ENCODE results near the gene CRMP1.
"Not testable (repeated sequence)": the region's sequence is repeated elsewhere in the genome, so short reads cannot be mapped to it uniquely, and the experiment has no call there.

The CRMP1 gene

DNA sequence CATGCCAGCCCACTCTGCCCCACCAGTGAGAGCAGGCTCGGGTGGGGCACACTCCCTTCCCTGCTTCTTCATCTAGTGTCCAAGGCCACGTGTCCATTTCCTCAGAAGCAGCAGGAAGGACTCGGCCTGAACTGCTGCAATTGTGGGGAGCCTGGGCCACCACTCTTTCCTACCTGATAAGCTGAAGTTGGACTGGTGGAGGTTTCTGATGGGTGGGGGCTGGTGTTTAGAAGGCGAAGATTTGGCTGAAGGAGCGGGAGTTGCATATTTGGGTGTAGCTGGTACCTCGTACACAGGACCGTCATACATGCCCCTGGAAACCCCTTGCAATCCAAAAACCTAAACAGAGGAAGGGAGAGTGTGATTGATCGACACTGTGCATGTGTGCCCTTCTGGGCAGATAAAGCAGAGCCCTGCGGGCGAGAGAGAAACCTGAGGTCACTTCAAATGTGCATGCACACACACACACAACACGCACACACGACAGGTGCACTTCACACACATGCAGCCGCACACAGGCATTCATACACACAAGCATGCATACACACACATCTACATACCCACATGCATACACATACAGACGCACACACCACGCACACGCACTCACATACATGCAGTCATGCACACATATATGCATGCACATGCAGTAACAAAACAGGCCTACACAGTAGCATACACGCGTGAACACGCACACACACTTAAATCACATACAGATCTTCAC is 67.4 kb downstream of the CRMP1 start:
- no peak for DNase-seq (ENCODE audit: low read depth in 2 of 3, low spot score in 1 of 3)

DNA sequence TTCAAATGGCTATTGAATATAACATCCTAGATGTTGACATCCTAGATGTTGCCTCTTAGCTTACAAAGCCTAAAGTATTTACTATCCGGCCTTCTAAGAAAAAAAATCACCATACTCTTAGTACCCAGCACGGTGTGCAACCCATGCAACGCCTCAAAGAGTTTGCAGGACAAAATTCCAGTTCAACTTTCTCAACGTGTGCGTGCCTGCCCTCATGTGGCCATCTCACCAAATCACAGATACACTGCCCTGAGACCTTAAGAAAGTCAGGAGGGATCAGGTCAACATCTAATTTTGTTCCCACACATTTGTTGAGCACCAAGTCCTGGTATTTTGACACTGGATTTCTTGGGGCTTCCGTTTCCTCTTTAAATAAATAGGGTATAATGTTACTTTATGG is 68.3 kb downstream of the CRMP1 start:
- no peak for DNase-seq (ENCODE audit: low read depth in 2 of 3, low spot score in 1 of 3)

DNA sequence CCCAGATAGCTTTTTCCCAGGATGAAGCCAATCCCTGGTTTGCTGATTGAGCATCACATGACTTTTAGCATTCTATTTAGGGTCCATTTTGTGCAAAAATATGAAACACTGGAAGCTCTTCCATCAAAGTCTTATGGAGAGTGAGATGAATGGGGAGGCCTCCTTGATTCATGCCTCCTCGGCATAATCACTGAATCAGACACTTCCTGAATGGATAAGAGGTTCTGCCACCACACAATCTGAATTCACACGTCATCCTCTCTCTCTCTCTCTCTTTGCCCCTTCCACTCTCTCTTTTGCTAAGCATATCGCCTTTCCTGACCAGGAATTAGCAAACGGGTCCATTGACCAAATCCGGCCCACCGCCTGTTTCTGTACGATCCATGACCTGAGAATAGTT is 68.7 kb downstream of the CRMP1 start:
- DNase-seq (ENCODE audit: low read depth in 2 of 3, low spot score in 1 of 3) = no peak

DNA sequence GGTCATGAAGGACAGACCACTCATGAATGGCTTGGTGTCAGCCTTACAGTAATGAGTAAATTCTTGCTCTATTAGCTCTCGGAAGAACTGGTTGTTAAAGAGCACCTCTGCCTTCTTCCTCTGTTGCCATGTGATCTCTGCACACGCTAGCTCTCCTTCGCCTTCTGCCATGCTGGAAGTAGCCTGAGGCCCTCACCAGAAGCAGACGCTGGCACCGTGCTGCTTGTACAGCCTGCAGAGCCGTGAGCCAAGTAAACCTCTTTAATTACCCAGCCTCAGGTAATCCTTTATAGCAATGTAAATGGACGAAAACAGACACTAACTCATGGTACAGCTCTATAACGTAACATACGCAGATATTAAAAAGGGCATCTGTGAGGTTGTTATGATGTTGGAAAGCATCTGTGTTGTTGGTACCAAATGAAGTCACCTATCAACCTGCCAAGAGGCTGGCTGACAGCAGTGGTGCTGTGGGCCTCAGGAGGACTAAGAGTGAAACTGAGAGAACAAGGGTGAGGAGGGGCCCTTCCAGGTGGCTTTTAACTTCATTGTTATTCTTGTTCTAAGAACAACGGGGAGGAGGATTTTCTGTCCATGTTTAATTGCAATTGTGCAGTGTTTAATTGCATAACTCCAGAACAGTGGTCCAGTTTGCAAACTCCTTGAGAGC is 69.2 kb downstream of the CRMP1 start:
- no peak for DNase-seq (ENCODE audit: low read depth in 2 of 3, low spot score in 1 of 3)

DNA sequence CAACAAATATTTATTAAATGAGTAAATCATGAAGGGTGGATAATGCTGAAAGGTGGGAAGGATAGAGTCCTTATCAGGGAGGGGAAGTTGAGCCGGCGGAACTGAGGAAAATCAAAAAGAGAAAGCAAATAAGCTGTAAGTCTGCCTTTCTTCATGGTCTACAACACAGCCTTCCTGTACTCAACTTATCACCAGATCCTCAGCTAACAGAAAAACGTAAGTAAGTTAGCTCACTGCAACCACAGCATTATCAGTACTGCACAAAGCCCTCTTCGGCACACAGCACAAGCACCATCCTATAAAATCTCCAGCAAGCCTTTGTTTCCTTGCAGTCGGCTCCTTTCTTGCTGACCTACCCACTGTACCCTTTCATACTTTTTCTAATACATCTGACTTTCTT is 70.3 kb downstream of the CRMP1 start:
- DNase-seq (ENCODE audit: low read depth in 2 of 3, low spot score in 1 of 3) = no peak

DNA sequence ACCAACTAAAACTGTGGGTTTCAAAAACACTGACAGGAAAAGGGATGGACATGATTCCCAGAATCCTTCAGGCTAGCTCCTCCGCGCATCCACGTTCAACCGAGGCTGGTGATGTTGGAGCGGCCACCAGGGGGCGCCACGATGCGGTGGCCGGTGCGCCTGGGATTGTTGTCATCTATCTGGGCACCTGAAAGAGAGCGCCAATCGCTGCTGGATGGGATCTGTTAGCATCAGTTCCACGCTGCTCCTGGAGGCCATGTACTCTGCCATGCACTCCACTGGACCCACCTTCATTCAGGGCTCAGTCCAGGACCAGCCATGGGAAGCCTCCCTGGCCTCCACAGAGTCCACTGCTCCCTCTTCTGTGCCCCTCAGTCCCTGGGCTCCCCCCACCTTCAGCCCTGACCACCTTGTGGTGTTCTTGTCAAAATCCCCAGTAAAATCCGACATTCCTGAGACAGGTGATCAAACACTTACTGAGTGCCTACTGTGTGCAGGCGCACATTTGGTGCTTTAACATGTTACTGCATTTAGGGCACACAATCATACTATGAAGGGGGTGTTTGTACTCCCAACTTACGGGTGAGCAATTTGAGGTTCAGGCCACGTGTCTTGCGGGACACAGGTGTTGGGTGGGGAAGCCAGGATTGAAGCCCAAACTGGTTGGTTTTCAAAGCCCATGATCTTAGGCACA is 71.1 kb downstream of the CRMP1 start:
- no peak for DNase-seq (ENCODE audit: low read depth in 2 of 3, low spot score in 1 of 3)

DNA sequence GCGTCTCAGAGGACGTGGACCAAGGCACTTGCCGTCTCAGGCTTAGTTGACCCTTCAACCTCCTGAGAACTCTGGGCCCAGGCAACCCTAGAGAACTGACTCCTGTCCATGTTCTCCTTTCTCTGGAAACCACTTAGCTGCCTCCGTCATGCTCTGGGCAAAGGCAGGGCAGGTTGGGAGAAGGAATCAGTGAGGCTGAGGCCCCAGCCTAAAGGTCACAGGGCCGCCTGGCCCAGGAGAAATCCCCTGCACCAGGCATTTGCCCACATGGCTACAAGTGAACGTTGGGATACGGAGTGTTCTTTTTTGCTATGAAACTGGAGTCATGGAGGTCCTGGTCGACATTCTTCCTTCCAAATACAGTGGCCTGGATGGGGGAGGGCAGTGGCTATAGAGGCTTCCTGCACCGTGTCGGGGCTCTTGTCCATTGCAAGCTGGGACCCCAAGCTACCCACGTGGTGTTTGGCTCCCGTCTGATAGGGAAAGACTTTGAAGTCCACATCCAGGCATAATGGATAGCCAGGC is 76.0 kb downstream of the CRMP1 start:
- no peak for DNase-seq (ENCODE audit: low read depth in 2 of 3, low spot score in 1 of 3)

DNA sequence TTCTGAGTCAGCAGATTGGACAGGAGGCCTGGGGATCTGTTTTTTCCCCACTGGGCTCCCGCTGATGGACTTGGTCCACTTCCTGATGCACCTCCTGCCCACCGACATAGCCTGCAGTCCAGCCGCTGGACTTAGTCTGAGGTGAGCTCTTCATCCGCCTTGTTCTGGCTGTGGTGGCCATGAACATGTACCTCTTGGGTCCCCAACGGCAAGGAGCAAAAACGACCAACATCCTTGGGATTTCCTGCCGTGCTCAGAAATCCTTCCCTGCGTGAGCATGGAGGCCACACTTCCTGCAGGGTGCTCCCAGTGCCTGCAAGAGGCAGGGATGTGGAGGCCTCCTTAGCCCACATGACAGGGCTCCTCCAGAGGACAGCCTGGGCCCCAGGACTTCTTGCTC is 76.8 kb downstream of the CRMP1 start:
- no peak for DNase-seq (ENCODE audit: low read depth in 2 of 3, low spot score in 1 of 3)

DNA sequence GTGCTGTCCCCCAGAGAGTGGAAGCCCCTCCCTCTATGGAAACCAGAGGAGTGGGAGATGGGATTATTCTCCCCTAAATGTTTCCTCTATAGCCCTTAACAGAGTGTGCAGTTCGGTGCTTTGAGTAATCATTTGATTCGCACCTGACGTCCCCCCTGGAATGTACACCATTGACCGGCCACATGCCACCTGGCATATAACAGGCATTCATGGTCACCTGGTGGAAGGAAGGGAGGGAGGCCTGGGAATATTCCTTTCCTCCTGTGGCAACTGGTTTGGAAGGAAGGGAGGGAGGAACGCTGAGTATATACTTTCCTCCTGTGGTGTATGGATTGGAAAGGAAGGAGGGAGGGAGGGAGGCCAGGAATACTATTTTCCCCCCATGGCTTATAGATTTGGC is 77.2 kb downstream of the CRMP1 start:
- no peak for DNase-seq (ENCODE audit: low read depth in 2 of 3, low spot score in 1 of 3)

DNA sequence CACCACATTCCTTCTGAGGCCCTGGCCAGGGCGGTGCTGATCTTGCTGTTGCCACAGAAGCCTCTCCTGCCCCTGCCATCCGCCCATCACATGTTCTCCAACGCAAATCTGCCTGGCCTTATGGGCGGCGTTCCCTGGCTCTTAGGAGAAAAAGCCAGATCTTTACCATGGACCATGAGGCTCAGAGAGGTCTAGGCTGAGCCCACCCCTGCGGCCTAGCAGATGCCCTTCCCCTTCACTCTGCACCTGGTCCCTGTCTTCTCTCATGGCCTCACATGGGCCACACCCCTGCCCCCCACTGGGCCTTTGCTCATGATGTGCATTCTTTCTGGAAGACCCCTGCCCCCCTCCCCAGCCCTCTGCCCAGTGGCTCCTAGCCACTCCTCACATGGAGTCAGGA is 78.5 kb downstream of the CRMP1 start:
- DNase-seq (ENCODE audit: low read depth in 2 of 3, low spot score in 1 of 3) = no peak

DNA sequence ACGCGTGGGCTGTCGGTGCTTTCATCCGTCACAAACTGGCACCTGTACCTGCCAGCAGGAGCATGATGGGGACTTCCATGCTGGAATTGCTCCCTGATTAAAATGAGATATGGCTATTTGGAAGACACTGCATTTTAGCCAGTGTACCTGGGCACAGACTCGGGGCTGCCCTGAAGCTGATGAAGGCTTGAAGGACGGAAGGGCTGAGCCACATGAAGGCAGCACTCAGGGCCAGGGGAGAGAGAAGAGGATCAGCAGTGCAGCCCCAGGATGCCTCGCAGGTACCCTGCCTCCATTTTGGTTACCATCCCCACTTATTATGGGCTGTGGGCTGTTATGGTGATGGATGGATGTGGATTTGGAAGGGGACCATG is 79.0 kb downstream of the CRMP1 start:
- no peak for DNase-seq (ENCODE audit: low read depth in 2 of 3, low spot score in 1 of 3)

DNA sequence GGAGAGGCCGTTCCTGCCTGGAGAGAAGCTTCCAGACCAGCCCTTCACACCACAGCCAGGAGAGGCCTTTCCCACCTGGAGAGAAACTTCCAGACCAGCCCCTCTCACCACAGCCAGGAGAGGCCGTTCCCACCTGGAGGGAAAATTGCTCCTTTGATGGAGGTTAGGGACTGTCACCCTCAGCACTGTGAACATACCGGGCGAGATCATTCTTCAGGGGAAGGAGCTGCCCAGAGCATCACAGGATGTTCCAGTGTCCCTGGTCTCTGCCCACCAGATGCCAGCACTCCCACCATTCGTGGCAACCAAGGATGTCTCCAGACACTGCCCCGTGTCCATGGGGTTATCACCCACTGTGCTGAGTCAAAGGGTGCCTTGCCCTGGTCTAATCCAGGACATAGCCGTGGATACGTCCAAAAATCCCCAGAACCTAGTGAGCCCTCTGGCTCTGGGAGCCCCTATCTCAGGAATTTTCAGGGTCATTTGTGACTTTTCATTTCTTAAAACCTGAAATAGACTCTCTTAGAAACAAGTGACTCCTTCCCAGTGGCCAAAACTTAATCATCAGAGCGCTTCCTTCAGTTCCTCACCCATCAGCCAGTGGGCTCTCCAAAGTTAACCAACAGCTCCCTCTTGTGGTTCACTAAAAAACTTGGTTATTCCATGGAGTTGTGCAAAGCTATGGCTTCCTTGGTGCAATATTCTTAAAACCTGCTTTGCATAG is 80.2 kb downstream of the CRMP1 start:
- DNase-seq (ENCODE audit: low read depth in 2 of 3, low spot score in 1 of 3) = peak in 1 of 3 donors; percentile 24

DNA sequence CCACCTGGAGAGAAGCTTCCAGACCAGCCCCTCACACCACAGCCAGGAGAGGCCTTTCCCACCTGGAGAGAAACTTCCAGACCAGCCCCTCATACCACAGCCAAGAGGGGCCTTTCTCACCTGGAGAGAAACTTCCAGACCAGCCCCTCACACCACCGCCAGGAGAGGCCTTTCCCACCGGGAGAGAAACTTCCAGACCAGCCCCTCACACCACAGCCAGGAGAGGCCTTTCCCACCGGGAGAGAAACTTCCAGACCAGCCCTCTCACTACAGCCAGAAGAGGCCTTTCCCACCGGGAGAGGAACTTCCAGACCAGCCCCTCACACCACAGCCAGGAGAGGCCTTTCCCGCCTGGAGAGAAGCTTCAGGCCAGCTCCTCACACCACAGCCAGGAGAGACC is 80.8 kb downstream of the CRMP1 start:
- DNase-seq (ENCODE audit: low read depth in 2 of 3, low spot score in 1 of 3) = not testable (repeated sequence)

DNA sequence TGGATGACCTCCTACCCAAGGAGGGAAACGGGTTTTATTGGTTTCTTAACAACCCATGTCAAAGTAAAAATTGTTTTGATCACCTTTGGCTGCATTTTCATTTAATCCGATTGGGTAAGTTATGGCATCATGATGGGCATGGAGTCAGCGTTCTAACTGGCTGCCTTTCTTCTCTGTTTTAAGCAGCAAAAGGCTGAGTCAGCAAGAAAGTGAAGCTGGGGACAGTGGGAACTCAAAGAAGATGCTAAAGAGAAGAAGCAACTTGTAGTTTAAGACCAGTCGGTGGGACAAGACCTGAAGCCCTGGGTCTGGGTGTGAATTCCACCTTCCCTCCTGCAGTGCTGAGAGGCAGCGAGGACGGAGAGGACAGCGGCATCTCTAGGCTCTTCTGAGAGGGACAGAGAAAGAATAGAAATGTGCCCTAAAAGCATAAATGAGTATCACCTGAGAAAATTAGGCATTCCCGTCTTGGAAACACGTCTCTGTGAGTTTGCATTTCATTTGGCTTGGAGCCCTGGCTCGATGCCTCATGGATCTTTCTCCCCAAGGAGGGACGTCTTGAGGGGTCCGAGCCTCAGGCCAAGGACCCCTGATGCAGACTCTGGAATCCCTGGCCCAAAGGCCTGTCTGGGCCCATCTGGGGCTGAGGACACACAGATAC is 82.0 kb downstream of the CRMP1 start:
- no peak for DNase-seq (ENCODE audit: low read depth in 2 of 3, low spot score in 1 of 3)

DNA sequence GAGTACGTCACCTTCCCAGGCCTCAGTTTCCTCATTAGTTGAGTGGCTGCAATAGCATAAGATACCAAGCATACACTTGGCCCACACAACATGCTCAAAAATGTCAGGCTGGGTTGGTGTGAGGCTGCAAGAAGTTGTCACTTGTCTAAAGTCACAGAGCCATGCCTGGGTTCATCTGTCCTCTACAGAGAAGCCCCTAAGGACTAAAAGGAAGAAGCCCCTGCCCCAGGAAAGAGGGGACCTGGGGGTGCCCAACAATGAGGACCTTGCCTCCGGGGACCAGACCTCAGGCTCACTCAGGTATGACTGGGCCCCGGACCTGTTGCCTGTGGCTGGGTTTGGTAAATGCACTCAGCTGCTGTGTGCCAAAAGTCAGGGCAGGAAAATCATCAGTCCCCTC is 82.7 kb downstream of the CRMP1 start:
- DNase-seq (ENCODE audit: low read depth in 2 of 3, low spot score in 1 of 3) = no peak

DNA sequence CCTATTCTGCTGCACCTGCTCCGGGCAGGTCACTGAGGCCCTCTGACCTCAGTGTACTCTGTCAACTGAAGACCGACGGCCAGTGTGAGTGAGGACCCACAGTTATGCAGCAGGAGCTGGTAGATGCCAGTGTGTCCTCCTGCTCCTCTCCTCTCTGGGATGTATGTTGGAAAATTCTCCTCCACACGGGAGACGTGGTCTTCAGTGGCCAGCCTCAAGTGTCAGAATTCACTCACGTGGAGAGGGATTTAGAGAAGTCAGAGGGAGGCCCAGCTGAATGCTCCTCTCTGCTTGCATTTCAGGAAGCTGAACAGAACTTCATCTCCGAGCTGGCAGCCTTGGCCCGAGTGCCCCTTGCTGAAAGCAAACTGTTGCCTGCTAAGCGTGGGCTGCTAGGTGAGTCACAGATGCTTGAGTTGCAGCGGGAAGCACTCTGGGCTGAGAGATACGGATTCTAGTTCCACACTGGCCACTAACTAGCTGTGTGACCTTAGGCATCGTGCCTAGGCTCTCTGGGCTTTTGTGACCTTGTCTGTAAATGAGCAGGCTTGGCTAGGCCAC is 83.6 kb downstream of the CRMP1 start:
- no peak for DNase-seq (ENCODE audit: low read depth in 2 of 3, low spot score in 1 of 3)

DNA sequence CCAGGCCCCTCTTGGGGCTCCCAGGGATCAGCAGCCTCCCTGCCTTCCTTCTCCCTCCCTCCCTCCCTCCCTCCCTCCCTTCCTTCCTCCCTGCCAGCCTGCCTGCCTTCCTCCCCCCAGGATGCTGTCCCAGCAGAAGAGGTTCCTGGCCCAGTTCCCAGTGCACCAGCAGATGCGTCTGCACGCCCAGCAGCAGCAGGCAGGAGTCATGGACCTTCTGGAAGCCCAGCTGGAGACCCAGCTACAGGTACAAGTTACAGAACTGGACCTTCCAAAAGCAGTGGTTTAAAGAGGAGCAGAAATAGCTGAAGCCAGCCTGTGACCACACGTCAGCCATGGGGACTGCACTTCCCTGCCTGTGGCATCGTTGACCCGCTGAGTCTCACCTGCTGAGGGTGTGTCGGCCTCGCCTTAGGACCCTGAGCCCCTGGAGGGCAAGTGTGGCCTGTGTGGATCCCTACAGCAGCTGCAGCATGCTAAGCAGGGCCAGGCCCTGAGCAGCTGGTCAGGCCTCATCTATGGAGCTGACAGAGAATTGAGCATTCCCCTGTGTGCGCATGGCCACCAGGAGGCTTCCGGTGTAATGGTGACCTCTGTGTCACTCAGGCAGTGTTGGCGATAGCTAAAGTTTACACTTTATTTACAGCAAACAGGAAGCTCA is 84.7 kb downstream of the CRMP1 start:
- no peak for DNase-seq (ENCODE audit: low read depth in 2 of 3, low spot score in 1 of 3)

DNA sequence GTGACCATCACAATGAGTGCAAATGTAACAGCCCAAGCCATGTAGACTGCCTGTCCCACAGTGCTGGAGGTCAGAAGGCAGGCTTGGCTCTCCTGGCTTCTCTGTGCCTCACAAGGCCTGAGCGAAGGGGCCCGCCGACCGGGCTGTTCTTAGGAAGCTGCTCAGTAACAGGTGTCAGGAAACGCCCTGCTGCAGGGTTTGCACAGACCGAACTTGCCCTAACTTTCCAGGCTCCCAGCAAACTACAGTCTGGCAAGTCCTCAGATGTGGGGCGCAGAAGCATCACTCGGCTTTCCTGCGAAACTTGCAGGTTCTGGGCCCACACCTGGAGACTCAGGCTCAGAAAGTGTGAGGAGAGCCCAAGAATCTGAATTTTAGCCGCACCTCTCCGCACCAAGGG is 87.6 kb downstream of the CRMP1 start:
- DNase-seq (ENCODE audit: low read depth in 2 of 3, low spot score in 1 of 3) = no peak

DNA sequence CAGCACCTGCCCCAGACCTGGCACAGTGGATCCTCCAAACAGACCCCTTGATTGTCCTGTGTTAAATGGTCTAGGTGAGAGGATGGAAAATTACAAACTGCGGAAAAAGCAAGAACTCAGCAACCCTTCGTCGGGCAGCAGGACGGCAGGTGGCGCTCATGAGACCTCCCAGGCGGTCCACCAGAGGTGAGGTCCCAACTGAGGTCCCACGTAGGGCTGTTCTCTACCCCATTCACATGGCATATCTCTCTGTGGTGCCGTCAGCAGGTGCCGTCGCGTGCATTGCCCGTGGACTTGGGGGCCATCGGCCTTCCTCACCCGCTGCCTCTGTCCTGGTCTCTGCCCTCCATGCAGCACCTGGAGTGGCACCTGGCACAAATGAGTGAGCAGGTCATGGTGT is 88.2 kb downstream of the CRMP1 start:
- no peak for DNase-seq (ENCODE audit: low read depth in 2 of 3, low spot score in 1 of 3)

DNA sequence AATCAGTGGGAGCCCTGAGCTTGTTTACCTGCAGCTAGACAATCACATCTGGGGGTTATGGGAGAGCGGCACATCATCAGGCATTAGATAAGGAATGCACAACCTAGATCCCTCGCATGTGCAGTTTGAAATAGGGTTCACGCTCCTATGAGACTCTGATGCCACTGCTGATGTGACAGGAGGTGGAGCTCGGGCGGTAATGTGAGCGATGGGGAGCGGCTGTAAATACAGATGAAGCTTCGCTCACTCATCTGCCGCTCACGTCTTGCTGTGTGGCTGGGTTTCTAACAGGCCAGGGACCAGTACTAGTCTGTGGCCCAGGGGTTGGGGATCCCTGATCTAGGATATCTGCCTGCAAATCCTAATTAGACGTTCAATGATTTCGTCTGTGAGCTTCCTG is 90.3 kb downstream of the CRMP1 start:
- DNase-seq (ENCODE audit: low read depth in 2 of 3, low spot score in 1 of 3) = no peak

All from stimulated activated CD4-positive, alpha-beta T cell treated with anti-CD3 and anti-CD28 coated beads, Interleukin-12 subunit alpha, Interleukin-12 subunit beta, amount 100 ng/mL, for 48 hours (primary cell).